Mammary epithelial cell (primary cell): ENCODE measurements around the gene ZNF182.

ENCODE experiments used
- EZH2 ChIP-seq: IDR thresholded peaks from 2 replicates; pipeline ENCODE4 v1.6.1; 2012; ENCODE audit warnings: low read length, inconsistent platforms, borderline replicate concordance
- TF ChIP-seq, protein P1 (sequence below), 2 donors: IDR thresholded peaks in 1 of 2; conservative IDR thresholded peaks in 1 of 2; 2 replicates each; pipeline ENCODE4 v1.5.1; 2011 to 2012; ENCODE audit warnings: inconsistent platforms in 2 of 2, low read length in 2 of 2, mild to moderate bottlenecking in 2 of 2, control low read depth in 1 of 2, low read depth in 1 of 2; ENCODE audit not compliant: insufficient read depth in 1 of 2; ENCODE audit errors: extremely low read depth in 1 of 2

DNA sequence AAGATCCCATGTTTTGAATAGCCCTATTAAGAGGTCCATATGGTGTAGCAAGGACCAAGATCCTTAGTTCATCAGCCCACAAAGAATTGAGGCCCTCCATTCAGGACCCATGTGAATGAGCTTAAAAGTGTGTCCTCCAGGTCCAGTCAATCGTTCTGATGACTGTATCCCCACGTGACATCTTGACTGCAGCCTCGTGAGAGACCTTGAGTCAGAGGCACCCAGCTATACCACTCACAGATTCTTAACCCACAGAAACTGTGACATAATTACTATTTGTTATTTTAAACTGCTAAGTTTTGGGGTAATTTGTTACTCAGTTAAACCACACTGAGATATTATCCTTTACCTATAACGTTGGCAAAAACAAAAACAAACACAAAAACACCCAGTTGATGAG, 62.4 kb downstream of the ZNF182 start:
- TF ChIP-seq, protein P1, sequence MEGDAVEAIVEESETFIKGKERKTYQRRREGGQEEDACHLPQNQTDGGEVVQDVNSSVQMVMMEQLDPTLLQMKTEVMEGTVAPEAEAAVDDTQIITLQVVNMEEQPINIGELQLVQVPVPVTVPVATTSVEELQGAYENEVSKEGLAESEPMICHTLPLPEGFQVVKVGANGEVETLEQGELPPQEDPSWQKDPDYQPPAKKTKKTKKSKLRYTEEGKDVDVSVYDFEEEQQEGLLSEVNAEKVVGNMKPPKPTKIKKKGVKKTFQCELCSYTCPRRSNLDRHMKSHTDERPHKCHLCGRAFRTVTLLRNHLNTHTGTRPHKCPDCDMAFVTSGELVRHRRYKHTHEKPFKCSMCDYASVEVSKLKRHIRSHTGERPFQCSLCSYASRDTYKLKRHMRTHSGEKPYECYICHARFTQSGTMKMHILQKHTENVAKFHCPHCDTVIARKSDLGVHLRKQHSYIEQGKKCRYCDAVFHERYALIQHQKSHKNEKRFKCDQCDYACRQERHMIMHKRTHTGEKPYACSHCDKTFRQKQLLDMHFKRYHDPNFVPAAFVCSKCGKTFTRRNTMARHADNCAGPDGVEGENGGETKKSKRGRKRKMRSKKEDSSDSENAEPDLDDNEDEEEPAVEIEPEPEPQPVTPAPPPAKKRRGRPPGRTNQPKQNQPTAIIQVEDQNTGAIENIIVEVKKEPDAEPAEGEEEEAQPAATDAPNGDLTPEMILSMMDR (conservative IDR thresholded peaks at IDR 0.05 in 1 of 2, IDR thresholded peaks at IDR 0.05 in 1 of 2; ENCODE audit: extremely low read depth in 1 of 2, insufficient read depth in 1 of 2, low read depth in 1 of 2, low read length in 2 of 2) = no peak
- no peak for TF ChIP-seq EZH2
